ENCODE results near the gene CYP2C8. TPM values are rescaled to one million over a fixed set of nuclear protein-coding genes. Genes with fewer than 3 reads are reported as not detected.

CYP2C8 gene
- total RNA-seq, 1 experiment from 2014 or later, result 0.81 TPM

DNA sequence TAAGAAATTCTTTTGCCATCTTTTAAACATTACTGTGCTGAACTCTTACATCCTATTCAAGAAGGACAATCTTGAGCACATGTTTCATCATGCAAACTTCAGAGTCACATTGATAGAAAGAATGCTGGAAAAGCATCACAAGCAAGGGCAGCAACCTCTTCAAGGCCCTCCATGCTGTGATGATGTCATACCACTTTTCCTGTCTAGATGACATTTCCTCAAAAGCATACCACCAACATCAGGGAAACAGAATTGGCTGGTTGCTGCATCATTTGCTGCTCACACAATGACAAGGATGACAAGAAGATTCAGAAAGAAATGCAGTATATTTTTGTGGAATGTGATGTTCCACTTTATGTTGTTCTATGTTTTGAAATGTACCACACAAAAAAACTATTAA is 37.6 kb downstream of the CYP2C8 start:
- no peak for DNase-seq (ENCODE audit: low spot score)
- TF ChIP-seq, protein P1, sequence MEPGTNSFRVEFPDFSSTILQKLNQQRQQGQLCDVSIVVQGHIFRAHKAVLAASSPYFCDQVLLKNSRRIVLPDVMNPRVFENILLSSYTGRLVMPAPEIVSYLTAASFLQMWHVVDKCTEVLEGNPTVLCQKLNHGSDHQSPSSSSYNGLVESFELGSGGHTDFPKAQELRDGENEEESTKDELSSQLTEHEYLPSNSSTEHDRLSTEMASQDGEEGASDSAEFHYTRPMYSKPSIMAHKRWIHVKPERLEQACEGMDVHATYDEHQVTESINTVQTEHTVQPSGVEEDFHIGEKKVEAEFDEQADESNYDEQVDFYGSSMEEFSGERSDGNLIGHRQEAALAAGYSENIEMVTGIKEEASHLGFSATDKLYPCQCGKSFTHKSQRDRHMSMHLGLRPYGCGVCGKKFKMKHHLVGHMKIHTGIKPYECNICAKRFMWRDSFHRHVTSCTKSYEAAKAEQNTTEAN (CRISPR knock-in tag; IDR thresholded peaks at IDR 0.05), result no peak
- no peak for TF ChIP-seq FOXK1 (CRISPR knock-in tag; IDR thresholded peaks at IDR 0.05)
- TF ChIP-seq, protein P2, sequence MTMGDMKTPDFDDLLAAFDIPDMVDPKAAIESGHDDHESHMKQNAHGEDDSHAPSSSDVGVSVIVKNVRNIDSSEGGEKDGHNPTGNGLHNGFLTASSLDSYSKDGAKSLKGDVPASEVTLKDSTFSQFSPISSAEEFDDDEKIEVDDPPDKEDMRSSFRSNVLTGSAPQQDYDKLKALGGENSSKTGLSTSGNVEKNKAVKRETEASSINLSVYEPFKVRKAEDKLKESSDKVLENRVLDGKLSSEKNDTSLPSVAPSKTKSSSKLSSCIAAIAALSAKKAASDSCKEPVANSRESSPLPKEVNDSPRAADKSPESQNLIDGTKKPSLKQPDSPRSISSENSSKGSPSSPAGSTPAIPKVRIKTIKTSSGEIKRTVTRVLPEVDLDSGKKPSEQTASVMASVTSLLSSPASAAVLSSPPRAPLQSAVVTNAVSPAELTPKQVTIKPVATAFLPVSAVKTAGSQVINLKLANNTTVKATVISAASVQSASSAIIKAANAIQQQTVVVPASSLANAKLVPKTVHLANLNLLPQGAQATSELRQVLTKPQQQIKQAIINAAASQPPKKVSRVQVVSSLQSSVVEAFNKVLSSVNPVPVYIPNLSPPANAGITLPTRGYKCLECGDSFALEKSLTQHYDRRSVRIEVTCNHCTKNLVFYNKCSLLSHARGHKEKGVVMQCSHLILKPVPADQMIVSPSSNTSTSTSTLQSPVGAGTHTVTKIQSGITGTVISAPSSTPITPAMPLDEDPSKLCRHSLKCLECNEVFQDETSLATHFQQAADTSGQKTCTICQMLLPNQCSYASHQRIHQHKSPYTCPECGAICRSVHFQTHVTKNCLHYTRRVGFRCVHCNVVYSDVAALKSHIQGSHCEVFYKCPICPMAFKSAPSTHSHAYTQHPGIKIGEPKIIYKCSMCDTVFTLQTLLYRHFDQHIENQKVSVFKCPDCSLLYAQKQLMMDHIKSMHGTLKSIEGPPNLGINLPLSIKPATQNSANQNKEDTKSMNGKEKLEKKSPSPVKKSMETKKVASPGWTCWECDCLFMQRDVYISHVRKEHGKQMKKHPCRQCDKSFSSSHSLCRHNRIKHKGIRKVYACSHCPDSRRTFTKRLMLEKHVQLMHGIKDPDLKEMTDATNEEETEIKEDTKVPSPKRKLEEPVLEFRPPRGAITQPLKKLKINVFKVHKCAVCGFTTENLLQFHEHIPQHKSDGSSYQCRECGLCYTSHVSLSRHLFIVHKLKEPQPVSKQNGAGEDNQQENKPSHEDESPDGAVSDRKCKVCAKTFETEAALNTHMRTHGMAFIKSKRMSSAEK (CRISPR knock-in tag; IDR thresholded peaks at IDR 0.05; ENCODE audit: borderline replicate concordance), result no peak
- H3K4me1 Mint-ChIP-seq, result no peaks in the 10 kb centered on the region
- ChIA-PET CTCF (no interaction called here), POLR2A (no interaction called here)
- H3K27ac Mint-ChIP-seq, result no peak overlapping the region
- H3K36me3 Mint-ChIP-seq, result no peaks in the 10 kb centered on the region
- ATAC-seq, result no peak
- no peaks in the 10 kb centered on the region for H3K27me3 Mint-ChIP-seq (ENCODE audit: low read depth)
- H3K4me3 Mint-ChIP-seq, result no peak overlapping the region
- H3K9me3 Mint-ChIP-seq, result no peaks in the 10 kb centered on the region

DNA sequence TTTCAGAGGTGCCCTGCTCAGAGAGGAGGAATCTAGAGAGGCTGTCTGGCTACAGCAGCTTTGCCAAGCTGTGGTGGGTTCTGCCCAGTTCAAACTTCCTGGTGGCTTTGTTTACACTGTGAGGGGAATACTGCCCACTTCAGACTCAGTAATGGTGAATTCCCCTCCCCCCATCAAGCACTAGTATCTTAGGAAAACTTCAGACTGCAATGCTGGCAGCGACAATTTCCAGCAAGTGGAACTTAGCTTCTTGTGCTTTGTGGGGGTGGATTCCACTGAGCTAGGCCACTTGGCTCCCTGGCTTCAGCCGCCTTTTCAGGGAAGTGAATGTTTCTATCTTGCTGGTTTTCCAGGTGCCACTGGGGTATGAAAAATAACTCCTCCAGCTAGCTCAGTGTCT is 42.8 kb downstream of the CYP2C8 start:
- Mint-ChIP-seq H3K4me1 (no peaks in the 10 kb centered on the region), H3K4me3 (no peak overlapping the region), H3K9me3 (peaks cover 9% of the 10 kb centered on the region), H3K27me3 (ENCODE audit: low read depth) (peaks cover 7% of the 10 kb centered on the region; the same call in 1 of the 2 replicates), H3K36me3 (no peaks in the 10 kb centered on the region), H3K27ac (no peak overlapping the region)
- TF ChIP-seq ESRRA (CRISPR knock-in tag; IDR thresholded peaks at IDR 0.05; ENCODE audit: borderline replicate concordance) (no peak), NFATC4 (CRISPR knock-in tag; IDR thresholded peaks at IDR 0.05) (no peak), GTF2I (CRISPR knock-in tag; conservative IDR thresholded peaks at IDR 0.05) (no peak), OVOL2 (CRISPR knock-in tag; IDR thresholded peaks at IDR 0.05; ENCODE audit: borderline replicate concordance) (no peak), ETV6 (CRISPR knock-in tag; IDR thresholded peaks at IDR 0.05) (no peak)
- TF ChIP-seq, protein P3, sequence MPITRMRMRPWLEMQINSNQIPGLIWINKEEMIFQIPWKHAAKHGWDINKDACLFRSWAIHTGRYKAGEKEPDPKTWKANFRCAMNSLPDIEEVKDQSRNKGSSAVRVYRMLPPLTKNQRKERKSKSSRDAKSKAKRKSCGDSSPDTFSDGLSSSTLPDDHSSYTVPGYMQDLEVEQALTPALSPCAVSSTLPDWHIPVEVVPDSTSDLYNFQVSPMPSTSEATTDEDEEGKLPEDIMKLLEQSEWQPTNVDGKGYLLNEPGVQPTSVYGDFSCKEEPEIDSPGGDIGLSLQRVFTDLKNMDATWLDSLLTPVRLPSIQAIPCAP (CRISPR knock-in tag; IDR thresholded peaks at IDR 0.05), result no peak
- TF ChIP-seq, protein P4, sequence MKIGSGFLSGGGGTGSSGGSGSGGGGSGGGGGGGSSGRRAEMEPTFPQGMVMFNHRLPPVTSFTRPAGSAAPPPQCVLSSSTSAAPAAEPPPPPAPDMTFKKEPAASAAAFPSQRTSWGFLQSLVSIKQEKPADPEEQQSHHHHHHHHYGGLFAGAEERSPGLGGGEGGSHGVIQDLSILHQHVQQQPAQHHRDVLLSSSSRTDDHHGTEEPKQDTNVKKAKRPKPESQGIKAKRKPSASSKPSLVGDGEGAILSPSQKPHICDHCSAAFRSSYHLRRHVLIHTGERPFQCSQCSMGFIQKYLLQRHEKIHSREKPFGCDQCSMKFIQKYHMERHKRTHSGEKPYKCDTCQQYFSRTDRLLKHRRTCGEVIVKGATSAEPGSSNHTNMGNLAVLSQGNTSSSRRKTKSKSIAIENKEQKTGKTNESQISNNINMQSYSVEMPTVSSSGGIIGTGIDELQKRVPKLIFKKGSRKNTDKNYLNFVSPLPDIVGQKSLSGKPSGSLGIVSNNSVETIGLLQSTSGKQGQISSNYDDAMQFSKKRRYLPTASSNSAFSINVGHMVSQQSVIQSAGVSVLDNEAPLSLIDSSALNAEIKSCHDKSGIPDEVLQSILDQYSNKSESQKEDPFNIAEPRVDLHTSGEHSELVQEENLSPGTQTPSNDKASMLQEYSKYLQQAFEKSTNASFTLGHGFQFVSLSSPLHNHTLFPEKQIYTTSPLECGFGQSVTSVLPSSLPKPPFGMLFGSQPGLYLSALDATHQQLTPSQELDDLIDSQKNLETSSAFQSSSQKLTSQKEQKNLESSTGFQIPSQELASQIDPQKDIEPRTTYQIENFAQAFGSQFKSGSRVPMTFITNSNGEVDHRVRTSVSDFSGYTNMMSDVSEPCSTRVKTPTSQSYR (CRISPR knock-in tag; IDR thresholded peaks at IDR 0.05), result no peak
- TF ChIP-seq, protein P5, sequence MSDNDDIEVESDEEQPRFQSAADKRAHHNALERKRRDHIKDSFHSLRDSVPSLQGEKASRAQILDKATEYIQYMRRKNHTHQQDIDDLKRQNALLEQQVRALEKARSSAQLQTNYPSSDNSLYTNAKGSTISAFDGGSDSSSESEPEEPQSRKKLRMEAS (CRISPR knock-in tag; IDR thresholded peaks at IDR 0.05), result no peak
- TF ChIP-seq, protein P6, sequence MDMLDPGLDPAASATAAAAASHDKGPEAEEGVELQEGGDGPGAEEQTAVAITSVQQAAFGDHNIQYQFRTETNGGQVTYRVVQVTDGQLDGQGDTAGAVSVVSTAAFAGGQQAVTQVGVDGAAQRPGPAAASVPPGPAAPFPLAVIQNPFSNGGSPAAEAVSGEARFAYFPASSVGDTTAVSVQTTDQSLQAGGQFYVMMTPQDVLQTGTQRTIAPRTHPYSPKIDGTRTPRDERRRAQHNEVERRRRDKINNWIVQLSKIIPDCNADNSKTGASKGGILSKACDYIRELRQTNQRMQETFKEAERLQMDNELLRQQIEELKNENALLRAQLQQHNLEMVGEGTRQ (CRISPR knock-in tag; IDR thresholded peaks at IDR 0.05), result no peak
- TF ChIP-seq, protein P7, sequence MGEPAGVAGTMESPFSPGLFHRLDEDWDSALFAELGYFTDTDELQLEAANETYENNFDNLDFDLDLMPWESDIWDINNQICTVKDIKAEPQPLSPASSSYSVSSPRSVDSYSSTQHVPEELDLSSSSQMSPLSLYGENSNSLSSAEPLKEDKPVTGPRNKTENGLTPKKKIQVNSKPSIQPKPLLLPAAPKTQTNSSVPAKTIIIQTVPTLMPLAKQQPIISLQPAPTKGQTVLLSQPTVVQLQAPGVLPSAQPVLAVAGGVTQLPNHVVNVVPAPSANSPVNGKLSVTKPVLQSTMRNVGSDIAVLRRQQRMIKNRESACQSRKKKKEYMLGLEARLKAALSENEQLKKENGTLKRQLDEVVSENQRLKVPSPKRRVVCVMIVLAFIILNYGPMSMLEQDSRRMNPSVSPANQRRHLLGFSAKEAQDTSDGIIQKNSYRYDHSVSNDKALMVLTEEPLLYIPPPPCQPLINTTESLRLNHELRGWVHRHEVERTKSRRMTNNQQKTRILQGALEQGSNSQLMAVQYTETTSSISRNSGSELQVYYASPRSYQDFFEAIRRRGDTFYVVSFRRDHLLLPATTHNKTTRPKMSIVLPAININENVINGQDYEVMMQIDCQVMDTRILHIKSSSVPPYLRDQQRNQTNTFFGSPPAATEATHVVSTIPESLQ (CRISPR knock-in tag; IDR thresholded peaks at IDR 0.05), result no peak
- ATAC-seq (no peak), DNase-seq (ENCODE audit: low spot score) (no peak)
- CTCF ChIA-PET, result no interaction called here
- POLR2A ChIA-PET, result no interaction called here

Measured in WTC11 (cell line).